Measurements from ENCODE around the gene EEF2K. TPM values are rescaled to one million over a fixed set of nuclear protein-coding genes. Genes with fewer than 3 reads are reported as not detected.

EEF2K gene
- total and polyA plus RNA-seq, 2 of the 13 experiments (the other 11 are each of a cell fraction or from before 2014, with no cell fraction given) = 22.0 to 23.8 TPM

GRCh38 chr16:22232277-22233036 is 26.4 kb downstream of the EEF2K start (continued):
- TF ChIP-seq ZNF513 (CRISPR knock-in tag; conservative IDR thresholded peaks at IDR 0.05) (no peak), IRF1 (CRISPR knock-in tag; IDR thresholded peaks at IDR 0.05; ENCODE audit: low read depth) (no peak), ZNF138 (CRISPR knock-in tag; IDR thresholded peaks at IDR 0.05; ENCODE audit: low read depth) (no peak), DMTF1 (CRISPR knock-in tag; IDR thresholded peaks at IDR 0.05) (no peak), CENPBD1 (CRISPR knock-in tag; IDR thresholded peaks at IDR 0.05; ENCODE audit: borderline replicate concordance, low read depth) (no peak), ATF5 (CRISPR knock-in tag; IDR thresholded peaks at IDR 0.05; ENCODE audit: low read depth) (no peak), MYPOP (CRISPR knock-in tag; IDR thresholded peaks at IDR 0.05) (0 out of 2 replicates have a peak, but pooled peaks have one; percentile 27), NR2F6 (IDR thresholded peaks at IDR 0.05) (peak; percentile 81), NR2F6 (CRISPR knock-in tag; IDR thresholded peaks at IDR 0.05) (peak; percentile 66; the same call in 1 of the 2 replicates), ZNF614 (CRISPR knock-in tag; IDR thresholded peaks at IDR 0.05; ENCODE audit: borderline replicate concordance) (peak; percentile 13; the same call in 1 of the 2 replicates), PRDM10 (CRISPR knock-in tag; IDR thresholded peaks at IDR 0.05; ENCODE audit: low read depth) (0 out of 2 replicates have a peak, but pooled peaks have one; percentile 9), RFXAP (CRISPR knock-in tag; IDR thresholded peaks at IDR 0.05; ENCODE audit: borderline replicate concordance) (0 out of 2 replicates have a peak, but pooled peaks have one; percentile 57), CCDC6 (CRISPR knock-in tag; IDR thresholded peaks at IDR 0.05) (no peak), JUN (CRISPR knock-in tag; IDR thresholded peaks at IDR 0.05) (0 out of 2 replicates have a peak, but pooled peaks have one; percentile 17), SAP130 (CRISPR knock-in tag; IDR thresholded peaks at IDR 0.05; ENCODE audit: low read depth) (0 out of 2 replicates have a peak, but pooled peaks have one; percentile 20), ZNF598 (CRISPR knock-in tag; IDR thresholded peaks at IDR 0.05; ENCODE audit: borderline replicate concordance) (no peak), ZNF747 (CRISPR knock-in tag; IDR thresholded peaks at IDR 0.05; ENCODE audit: borderline replicate concordance) (no peak)

Data from HepG2 (cell line).